ENCODE results near the gene PPRC1.
"Not testable (repeated sequence)": the region's sequence is repeated elsewhere in the genome, so short reads cannot be mapped to it uniquely, and the experiment has no call there.

The PPRC1 gene

DNA sequence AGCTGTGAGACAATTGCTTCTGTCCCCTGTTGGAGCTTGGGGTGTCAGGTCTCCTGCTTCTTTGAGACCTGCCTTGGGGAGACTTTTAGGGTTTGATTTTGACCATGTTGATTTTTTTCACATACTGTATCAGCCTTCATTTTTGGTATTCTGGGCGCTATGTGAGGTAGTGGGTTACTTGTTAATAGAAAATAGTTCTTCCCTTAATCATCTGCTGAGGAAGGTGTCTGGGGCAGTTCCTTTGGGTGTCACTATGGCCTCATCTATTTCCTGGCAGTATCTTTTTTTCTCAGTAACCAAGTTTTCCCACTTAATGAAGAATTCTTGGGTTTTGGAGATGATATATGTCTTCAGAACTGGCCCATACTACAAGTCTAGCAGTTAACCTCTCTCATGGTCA is 14.7 kb downstream of the PPRC1 start:
- no peak for DNase-seq

DNA sequence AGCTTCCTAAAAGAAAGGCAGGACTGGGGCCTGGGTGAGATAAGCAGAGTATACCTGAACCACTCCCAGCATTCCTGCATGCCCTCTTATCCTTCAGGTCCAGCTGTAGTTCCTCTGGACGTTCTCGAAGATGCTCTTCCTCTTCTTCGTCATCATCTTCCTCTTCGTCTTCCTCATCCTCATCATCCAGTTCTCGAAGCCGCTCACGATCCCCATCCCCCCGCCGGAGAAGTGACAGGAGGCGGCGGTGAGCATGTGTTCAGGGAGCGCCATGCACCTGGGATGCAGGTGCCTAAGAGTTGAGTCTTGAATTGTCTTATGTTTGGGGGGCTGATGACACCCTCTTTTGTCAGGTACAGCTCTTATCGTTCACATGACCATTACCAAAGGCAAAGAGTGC is 15.4 kb downstream of the PPRC1 start:
- no peak for DNase-seq

DNA sequence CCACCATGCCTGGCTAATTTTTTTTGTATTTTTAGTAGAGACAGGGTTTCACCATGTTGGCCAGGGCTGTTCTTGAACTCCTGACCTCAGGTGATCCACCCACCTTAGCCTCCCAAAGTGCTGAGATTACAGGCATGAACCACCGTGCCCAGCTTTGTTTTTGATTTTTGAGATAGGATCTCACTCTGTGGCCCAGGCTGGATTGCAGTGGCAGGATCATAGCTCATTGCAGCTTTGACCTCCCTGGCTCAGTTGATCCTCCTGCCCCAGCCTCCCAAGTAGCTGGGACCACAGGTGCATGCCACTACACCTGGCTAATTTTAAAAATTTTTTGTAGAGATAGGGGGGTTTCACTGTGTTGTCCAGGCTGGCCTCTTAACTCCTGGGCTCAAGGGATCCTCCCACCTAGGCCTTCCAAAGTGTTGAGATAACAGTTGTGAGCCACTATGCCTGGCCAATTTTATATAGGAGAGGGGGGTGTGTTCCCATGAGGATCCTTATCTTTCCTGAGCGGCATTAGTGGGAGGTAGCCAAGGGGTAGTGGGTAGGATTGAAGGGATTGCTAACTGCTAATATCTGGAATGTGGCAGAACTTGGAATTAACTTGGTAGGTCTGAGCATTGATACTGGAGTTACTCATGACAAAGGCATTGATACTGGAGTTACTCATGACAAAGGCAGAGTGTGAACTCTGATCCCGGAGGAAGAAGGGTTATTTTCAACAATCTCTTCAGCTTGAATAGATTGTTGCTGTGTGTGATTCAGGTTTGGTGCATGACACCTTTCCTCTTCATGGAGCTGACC is 18.3 kb downstream of the PPRC1 start:
- DNase-seq, result no peak

DNA sequence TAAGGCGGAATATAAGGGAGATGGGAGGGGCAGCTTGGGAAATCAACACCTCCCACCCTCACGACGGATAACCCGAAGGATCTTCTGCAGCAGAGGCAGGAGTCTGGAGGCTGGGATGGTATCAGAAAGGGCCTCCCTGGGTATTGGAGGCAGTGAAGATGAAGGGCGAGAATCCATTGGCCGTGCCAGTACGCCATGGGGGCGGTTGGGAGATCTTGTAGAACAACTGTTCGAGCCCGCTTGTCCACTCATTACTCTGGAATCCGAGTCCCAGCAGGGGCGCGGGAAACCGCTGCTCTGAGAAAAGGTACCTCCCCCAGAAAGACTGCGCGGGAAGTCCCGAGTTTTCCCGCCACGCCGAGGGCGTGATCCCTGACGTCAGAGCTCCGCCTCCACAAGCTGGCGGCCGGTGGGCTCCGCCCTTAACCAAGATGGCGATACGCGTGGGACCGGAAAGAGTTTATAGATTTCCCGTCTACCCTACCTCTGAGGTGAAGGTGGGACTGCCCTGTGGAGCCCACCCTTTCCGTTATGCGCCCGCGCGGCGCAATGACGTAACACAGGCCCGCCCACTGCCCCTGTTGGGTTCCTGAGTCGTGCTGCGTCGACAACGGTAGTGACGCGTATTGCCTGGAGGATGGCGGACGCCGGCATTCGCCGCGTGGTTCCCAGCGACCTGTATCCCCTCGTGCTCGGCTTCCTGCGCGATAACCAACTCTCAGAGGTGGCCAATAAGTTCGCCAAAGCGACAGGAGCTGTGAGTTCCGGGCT is 19.1 kb downstream of the PPRC1 start, which contains the start of gene NOLC1:
NOLC1 (plus strand) TSS at position 616 of the 771 bp plus-strand sequence; CDS start at position 638, 22 bp downstream.
- peak; percentile 100 for DNase-seq

DNA sequence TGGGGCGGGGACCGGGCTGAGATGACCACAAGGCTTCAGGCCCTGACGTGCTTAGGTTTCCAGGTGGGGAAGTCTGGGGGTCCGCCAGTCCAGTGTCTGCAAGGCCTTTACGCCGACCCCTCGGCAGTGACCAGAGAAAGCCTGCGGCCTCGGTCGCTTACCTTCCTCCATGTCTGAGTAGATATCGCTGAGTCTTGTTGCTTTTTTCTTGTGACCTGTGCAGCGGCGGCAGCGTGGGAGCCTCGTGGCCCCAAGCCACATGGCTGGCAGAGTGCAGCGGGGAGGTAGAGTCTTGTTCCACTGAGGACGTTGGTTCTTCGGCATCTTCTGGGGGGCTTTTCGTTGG is 19.7 kb downstream of the PPRC1 start:
- DNase-seq, result peak; percentile 63

DNA sequence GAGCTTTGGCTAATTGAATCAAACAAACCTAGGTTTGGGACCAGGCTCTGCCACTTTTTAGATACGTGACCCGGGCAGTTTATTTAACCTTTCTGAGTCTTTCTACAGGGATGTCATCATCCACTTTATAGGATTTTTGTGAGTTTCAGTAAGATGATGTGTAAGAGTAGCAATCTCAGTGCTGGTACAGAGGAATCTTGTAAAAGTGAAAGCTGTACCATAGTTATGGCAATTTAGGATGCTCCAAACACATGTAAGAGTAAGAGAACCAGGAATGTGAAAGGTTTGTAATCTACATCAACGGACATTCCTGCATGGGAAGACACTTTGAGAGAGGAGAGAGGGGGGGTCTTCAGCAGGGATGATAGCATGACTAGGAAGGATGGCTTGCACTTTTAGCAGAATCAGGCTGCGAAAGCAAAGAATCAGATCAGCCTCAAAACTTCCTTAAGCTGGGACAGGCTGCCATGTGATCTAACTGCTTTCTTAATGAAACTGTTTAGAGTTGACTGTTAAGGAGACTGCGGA is 20.3 kb downstream of the PPRC1 start:
- DNase-seq, result no peak

DNA sequence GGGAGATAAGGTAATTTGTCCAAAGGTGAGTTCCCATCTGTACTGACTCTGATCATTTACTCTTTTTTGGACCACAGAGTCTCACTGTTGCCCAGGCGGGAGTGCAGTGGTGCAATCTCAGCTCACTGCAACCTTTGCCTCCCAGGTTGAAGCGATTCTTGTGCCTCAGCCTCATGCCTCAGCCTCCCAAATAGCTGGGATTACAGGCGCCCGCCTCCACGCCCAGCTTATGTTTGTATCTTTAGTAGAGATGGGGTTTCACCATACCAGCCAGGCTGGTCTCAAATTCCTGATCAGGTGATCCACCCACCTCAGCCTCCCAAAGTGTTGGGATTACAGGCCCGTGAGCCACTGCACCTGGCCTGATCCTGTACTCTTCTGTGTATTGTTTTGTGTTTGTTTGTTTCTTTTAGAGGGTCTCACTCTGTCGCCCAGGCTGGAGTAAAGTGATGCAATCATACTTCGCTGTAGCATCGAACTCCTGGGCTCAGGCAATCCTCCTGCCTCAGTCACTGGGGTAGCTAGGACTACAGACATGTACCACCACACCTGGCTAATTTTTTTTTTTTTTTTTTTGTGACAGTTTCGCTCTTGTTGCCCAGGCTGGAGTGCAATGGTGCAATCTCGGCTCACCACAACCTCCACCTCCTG is 21.8 kb downstream of the PPRC1 start:
- no peak for DNase-seq

DNA sequence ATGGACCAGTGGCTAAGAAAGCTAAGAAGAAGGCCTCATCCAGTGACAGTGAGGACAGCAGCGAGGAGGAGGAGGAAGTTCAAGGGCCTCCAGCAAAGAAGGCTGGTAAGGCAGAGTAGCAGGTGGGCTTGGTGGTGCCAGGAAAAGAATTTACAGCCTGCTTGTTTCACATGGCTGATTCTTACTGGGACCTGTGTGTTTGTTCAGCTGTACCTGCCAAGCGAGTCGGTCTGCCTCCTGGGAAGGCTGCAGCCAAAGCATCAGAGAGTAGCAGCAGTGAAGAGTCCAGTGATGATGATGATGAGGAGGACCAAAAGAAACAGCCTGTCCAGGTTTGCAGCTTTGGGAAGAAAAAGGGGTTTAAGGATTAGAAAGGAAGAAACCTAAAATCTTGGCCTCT is 24.4 kb downstream of the PPRC1 start:
- no peak for DNase-seq

DNA sequence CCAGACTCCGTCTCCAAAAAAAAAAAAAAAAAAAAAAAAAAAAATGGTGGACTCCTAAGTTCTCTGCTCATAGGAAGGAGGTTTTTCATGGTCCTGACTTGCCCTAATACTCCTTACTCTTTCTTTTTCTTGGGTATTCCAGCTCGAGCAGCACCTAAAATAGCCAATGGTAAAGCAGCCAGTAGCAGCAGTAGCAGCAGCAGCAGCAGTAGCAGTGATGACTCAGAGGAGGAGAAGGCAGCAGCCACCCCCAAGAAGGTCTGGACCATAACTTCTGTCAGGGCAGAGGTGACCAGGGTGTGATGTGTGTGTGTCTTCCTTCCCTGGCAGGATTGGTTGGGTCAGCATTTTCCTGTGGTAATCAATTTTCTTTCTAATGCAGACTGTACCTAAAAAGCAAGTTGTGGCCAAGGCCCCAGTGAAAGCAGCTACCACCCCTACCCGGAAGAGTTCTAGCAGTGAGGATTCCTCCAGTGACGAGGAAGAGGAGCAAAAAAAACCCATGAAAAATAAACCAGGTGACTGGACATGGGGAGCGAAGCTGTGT is 26.3 kb downstream of the PPRC1 start:
- no peak for DNase-seq

DNA sequence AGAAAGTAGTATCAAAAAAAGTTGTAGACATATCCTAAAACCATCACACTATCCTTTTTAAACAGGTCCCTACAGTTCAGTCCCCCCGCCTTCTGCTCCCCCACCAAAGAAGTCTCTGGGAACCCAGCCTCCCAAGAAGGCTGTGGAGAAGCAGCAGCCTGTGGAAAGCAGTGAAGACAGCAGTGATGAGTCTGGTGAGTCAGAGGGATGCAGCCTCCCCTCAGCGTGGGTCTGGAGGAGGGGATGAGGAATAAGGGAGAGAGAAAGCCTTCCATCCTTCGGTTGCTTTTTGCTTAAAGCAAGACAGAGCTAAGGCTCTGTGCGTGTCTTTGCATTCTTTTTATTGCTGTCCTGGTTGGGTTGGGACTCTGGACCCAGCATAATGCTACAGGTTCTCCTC is 27.0 kb downstream of the PPRC1 start:
- DNase-seq, result no peak

DNA sequence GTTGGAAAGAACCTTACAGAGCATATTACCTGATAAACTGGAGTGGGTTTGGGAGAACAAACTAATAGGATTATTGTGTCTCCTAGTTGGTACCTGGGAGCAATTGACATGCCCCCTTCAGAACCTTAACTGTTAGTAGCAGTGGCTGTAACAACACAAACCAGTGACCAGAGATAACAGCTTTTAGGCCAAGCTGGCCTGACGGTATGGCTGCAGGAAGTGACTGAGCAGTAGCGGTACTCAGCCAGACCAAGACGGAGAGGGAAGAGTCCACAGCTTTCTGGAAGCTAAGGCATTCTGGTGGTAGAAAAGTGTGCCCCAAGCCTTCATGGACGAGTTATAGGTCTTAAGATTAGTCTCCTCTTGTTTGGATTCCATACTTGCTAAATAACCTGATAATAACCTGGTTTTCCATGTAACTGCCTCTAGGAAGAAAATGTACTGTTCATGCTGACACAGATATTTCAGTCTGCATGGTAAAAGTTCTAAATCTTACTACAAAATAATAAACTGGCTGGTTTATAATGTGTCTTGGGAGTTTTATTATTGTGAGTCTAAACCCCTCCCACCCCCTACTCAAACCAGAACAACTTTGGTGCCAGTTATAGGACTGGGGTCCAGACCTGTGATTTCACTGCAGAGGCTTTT is 30.6 kb downstream of the PPRC1 start:
- DNase-seq, result no peak

DNA sequence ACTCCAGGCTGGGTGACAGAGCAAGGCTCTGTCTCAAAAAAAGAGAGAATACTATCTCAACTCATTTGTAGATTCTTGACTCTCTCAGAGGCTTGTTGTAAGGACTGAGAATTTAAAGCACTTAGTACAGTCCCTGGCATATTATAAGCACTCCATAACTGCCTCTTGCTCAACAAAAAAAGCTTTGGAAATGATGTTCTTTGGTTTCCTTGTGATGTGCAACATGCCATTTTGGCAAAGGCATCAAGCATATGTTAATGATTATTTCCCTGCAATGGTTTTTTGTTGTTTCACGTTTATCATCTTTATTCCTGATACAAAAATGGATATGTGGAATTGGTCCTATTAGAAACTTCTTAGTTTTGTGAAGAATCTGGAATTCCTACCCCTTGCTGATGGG is 35.0 kb downstream of the PPRC1 start:
- DNase-seq, result no peak

DNA sequence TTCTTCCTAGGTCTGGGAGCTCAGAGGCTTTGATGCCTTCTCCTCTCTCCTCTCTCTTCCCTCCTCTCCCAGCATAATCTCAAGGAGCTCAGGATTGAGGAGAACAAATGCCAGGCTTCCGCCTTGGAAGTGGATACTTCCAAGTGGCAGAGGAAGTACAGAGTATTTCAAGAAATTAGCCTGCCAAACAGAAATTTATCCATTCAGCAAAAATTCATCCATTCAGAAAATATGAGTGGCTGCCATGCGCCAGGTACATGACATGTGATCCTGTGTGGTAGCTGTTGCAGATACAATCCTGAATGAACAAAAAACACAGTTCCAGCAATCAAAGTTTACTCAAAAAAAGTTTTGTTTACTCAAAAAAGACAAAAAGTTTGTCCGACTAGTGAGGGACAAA is 37.8 kb downstream of the PPRC1 start:
- no peak for DNase-seq

DNA sequence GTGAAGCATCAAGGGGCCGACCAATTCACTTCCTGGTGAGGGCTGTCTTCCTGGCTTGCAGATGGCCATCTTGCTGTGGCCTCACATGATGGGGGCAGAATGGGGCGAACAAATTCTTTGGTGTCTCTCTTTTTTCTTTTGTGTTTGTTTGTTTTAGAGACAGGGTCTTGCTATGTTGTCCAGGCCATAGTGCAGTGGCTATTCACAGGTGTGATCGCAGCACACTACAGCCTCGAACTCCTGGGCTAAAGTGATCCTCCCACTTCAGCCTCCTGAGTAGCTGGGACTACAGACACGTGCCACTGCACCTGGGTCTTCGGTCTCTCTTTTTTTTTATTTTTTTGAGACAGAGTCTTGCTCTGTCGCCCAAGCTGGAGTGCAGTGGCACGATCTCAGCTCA is 39.4 kb downstream of the PPRC1 start:
- DNase-seq, result no peak

DNA sequence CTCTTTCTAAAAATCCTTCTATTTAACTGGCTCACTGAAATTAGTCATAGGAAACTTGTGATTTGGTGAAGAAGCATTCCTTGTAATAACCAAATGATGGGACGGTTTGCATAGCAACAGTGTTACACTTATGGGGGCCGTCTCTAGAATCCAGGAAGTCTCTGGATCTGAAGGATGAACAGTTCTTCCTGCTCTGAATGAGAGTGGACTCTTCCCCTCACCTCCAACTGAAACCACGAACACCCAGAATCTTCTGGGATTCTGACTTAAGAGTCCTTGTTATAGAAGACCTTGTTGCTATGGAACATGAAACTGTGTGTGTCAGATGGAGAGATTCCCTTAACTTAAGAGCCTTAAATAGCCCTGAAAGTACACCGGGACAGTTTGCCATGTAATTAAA is 42.6 kb downstream of the PPRC1 start:
- no peak for DNase-seq

DNA sequence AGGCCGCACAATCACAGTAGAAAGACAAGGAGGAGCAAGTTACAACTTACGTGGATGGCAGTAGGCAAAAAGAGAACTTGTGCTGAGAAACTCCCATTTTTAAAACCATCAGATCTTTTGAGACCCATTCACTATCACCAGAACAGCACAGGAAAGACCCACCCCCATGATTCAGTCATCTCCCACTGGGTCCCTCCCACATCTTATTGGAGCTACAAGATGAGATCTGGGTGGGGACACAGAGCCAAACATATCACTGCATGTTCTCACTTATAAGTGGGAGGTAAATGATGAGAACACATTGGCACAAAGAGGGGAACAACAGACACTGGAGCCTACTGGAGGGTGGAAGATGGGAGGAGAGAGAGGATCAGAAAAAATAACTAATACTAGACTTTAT is 51.8 kb downstream of the PPRC1 start:
- DNase-seq, result no peak

DNA sequence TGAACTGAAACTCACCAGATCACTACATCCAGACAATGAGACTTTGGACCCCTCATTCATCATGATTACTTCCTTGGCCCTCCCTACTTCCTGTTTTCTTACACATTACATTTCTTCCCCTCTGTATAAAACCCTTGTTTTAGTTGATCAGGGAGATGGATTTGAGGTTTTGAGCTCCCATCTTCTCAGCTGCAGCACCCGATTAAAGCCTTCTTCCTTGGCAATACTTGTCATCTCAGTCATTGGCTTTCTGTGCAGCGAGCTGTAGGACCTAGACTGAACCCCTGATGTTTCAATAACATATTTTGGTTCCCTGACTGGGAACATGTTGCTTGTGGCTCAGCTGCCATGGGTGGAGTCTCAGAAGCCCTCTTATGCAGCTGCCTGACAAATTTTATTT is 52.4 kb downstream of the PPRC1 start:
- no peak for DNase-seq

DNA sequence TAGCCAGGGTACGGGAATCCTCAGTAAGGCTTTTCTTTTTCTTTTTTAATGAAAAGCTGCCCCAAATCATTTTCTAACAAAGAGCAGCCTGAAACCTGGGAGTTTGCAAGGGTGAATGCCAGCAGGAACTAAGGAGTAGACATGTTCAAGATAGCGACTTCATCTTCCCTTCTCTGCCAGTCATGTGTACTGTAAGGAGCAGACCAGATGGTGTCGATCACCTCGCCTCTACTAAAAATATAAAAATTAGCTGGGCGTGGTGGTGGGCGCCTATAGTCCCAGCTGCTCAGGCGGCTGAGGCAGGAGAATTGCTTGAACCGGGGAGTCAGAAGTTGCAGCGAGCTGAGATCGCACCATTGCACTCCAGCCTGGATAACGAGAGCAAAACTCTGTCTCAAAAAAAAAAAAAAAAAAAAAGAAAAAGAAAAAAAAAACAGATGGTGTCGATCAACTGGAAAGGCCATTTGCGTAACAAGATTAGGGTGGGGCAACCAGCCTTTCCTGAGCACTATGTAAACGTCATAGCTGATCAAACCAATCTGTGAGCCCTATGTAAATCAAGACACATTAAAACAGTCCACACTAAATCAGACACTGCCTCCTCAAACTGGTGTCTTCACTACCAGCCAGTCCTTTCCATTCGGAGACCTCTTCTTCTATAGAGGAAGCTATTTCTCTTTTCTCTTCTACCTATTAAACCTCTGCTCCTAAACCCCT is 53.1 kb downstream of the PPRC1 start:
- no peak for DNase-seq

DNA sequence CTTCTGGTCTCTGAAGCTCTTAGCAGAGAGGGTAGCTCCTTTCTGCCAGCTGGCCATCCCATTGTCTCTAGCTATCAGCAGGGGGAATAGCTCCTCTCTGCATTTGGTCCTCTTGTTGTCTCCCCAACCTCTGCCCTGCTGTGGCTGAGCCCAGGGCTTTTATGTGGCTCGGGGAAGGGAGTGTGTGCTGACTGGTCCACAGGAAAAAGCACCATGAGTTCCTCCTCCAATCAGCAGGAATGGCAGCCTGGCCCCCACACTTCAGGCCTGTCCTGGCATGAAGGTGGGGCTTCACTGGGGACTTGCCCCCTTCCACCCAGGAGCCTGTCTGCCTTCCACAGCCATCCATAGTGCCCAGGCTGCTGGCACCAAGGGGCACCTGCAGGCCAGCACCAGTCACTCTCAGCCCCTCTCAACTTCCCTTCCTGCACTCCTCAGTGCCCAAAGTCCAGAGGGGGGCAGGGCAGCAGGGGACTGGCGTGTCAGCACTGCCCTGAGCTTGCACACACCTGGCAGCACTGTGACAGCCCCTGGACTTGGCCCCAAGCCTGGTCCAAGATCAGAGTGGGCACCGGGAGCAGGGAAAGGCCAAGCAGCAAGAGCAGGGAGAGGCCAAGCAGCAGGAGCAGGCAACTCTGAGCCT is 55.6 kb downstream of the PPRC1 start:
- no peak for DNase-seq

DNA sequence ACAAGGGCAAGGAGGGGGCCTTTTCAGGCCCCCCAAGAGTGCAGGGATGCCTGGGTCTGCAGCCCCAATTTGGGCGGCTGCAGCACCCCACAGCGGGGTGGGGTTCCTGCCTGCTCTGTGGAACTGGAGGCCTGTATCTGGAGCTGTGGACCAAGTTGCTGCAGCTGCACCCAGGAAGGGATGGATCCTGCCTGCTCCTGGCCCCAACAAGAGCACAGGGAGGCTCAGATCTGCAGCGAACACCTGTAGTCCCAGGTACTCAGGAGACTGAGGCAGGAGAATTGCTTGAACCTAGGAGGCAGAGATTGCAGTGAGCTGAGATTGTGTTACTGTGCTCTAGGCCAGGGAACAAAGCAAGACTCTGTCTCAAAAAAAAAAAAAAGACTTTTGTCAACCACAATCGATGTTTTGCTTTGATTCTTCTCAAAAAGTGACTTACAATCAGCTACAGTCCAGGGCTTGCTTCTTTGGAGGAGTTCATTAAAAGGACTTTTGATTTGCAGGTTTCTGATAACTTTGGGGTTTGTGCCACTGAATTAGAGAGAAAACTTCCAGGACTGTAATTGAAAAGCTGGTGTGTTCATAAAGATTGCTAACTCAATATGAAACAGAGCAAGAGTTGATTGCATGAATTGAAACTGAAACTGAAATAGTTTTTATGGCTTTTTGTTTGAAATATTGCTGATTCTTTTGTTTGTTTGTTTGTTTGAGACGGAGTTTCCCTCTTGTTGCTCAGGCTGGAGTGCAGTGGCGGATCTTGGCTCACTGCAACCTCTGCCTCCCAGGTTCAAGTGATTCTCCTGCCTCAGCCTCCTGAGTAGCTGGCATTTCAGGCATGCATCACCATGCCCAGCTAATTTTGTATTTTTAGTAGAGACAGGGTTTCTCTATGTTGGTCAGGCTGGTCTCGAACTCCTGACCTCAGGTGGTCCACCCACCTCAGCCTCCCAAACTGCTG is 56.4 kb downstream of the PPRC1 start:
- not testable (repeated sequence) for DNase-seq
